Right atrium auricular region (tissue), 2 donors: ENCODE results near the gene PTGR3. TPM values are rescaled to one million over a fixed set of nuclear protein-coding genes. Genes with fewer than 3 reads are reported as not detected.

Experiments
- DNase-seq: peaks from one replicate; pipeline ENCODE4 v3.0.0-alpha.2; 2019; ENCODE audit warnings: low spot score
- H3K27ac ChIP-seq, 2 donors: fragments of 200-600 bp; sonication (generic); 1 replicate in 1 of 2; 2 replicates in 1 of 2; pipeline ENCODE4 v1.5.1; 2016 to 2019
- H3K27me3 ChIP-seq, 2 donors: fragments of 200-600 bp; sonication (generic); one replicate each; pipeline versions ENCODE4 v1.5.1 to v1.6.0; 2017 to 2019
- H3K36me3 ChIP-seq: fragments of 200-600 bp; sonication (generic); one replicate; pipeline ENCODE4 v1.5.1; 2016
- H3K4me1 ChIP-seq, 2 donors: fragments of 200-600 bp; sonication (generic); one replicate each; pipeline versions ENCODE4 v1.5.1 to v1.6.0; 2017 to 2019
- H3K4me3 ChIP-seq, 2 donors: fragments of 200-600 bp; sonication (generic); 1 replicate in 1 of 2; 2 replicates in 1 of 2; pipeline ENCODE4 v1.5.1; 2017 to 2019; ENCODE audit warnings: mild to moderate bottlenecking in 1 of 2, moderate library complexity in 1 of 2
- H3K9me3 ChIP-seq, 2 donors: fragments of 200-600 bp; sonication (generic); one replicate each; pipeline ENCODE4 v1.5.1; 2019
- CTCF ChIP-seq, 2 donors: fragments of 200-600 bp; sonication (generic); IDR thresholded peaks; one replicate each; pipeline ENCODE4 v1.5.1; 2019; ENCODE audit warnings: antibody characterized with exemption in 2 of 2
- total RNA-seq, 2 donors: library from RNA; depleted of rRNA; stranded (reverse); fragments of >200 nt; gene quantifications; one replicate each; pipeline ENCODE4 v1.1.0, GENCODE V29; 2016

PTGR3 gene
- total RNA-seq, 2 donors from 2014 or later = 16.7 to 33.9 TPM

GRCh38 chr18:75159238-75159518 is 49.8 kb downstream of the PTGR3 start:
- no peak for TF ChIP-seq CTCF (IDR thresholded peaks at IDR 0.05)
- Histone ChIP-seq H3K4me3 (no peak overlapping the region), H3K4me1 (no peaks in the 10 kb centered on the region), H3K36me3 (no peaks in the 10 kb centered on the region), H3K9me3 (no peaks in the 10 kb centered on the region), H3K27ac (no peak overlapping the region), H3K27me3 (no peaks in the 10 kb centered on the region)
- DNase-seq = no peak

Other genes with a start within 250 kb of the PTGR3 start
- gene TSHZ1, start 1.7 kb upstream of the PTGR3 start, total RNA-seq = 10 to 100 TPM; 14.5 to 19.4 TPM
- not detected for gene SMIM21, start 218.6 kb upstream of the PTGR3 start, total RNA-seq